DOHH2 (cell line): Measurements from ENCODE around the gene GNA14.

Experiments
- CTCF ChIP-seq: fragments of 200-600 bp; sonication (generic); IDR thresholded peaks from one replicate; pipeline ENCODE4 v1.5.1; 2014; ENCODE audit warnings: antibody characterized with exemption, mild to moderate bottlenecking, low read depth, low read length; ENCODE audit not compliant: poor library complexity, severe bottlenecking
- EZH2phosphoT487 ChIP-seq: fragments of 200-600 bp; sonication (generic); IDR thresholded peaks from 2 replicates; pipeline ENCODE4 v1.6.1; 2017; ENCODE audit warnings: borderline replicate concordance, mild to moderate bottlenecking, antibody characterized with exemption, low read length, moderate library complexity, mixed read lengths

GRCh38 chr9:77518688-77519087 is 129.4 kb downstream of the GNA14 start:
- TF ChIP-seq CTCF (no peak), EZH2phosphoT487 (no peak)
